GM12875 (cell line): ENCODE data around the gene PLPP6.

Experiments used
- H3K4me3 ChIP-seq: one replicate; pipeline ENCODE4 v1.5.1; 2011; ENCODE audit warnings: low read depth, low read length, control low read depth
- CTCF ChIP-seq: IDR thresholded peaks from 2 replicates; pipeline ENCODE4 v1.5.1; 2011; ENCODE audit warnings: low read depth, mild to moderate bottlenecking, control low read depth, inconsistent platforms, low read length, moderate library complexity, borderline replicate concordance; ENCODE audit not compliant: insufficient read depth

Gene PLPP6

GRCh38 chr9:4690144-4690543 lies 28.1 kb downstream of the PLPP6 start:
- no peak for TF ChIP-seq CTCF
- H3K4me3 ChIP-seq = no peak overlapping the region

- TF ChIP-seq CTCF = no peak
- no peak overlapping the region for H3K4me3 ChIP-seq
Measured at GRCh38 chr9:4691795-4692194, 29.7 kb downstream of the PLPP6 start.

- H3K4me3 ChIP-seq = no peak overlapping the region
- TF ChIP-seq CTCF = no peak
Measured at GRCh38 chr9:4700091-4700490, 38.0 kb downstream of the PLPP6 start.

- no peak for TF ChIP-seq CTCF
- H3K4me3 ChIP-seq = no peak overlapping the region
Measured at GRCh38 chr9:4700932-4701331, 38.8 kb downstream of the PLPP6 start.

GRCh38 chr9:4701526-4701925 lies 39.4 kb downstream of the PLPP6 start:
- H3K4me3 ChIP-seq = no peak overlapping the region
- no peak for TF ChIP-seq CTCF

- H3K4me3 ChIP-seq = no peak overlapping the region
- TF ChIP-seq CTCF = no peak
Measured at GRCh38 chr9:4704129-4704528, 42.0 kb downstream of the PLPP6 start.

GRCh38 chr9:4706021-4706420 lies 43.9 kb downstream of the PLPP6 start:
- TF ChIP-seq CTCF = no peak
- no peak overlapping the region for H3K4me3 ChIP-seq
